Measurements from ENCODE around the gene TBX19. TPM values are rescaled to one million over a fixed set of nuclear protein-coding genes. Genes with fewer than 3 reads are reported as not detected.

Gene TBX19
- total RNA-seq, 2 donors from 2014 or later: 2.2 to 2.5 TPM

DNA sequence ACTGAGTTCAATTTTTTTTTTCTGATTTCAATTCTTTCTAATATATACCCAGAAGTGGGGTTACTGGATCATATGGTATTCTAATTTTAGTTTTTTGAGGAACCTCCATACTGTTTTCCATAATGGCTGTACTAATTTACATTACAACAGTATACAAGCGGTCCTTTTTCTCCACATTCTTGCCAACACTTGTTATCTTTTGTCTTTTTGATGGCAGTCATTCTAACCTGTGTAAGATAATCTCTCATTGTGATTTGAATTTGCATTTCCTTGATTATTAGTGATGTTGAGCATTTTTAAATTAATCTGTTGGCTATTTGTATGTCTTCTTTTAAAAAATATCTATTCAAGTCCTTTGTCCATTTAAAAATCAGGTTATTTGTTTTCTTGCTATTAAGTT is 21.1 kb upstream of the TBX19 start:
- Mint-ChIP-seq H3K4me1 (peaks cover 7% of the 10 kb centered on the region), H3K27me3 (ENCODE audit: insufficient read depth) (no peaks in the 10 kb centered on the region)

DNA sequence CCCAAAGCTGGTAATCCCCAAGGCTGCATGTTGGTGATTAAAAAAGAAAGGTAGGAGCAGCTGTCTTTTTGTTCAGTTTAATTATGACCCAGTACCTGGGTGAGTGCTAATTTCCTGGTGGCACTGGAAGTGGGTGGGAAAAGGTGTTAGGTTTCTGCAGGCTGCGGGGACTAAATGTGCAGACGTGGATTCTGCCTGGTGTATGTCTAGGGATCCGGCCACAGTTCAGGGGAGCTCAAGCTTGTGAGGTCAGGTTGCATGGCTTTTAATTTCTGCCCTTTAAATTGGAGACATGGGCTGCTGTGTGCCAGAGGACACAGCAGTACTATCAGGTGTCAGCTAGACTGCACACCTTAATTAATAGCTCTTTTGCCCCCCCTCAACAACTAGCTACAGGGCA is 20.3 kb upstream of the TBX19 start:
- Mint-ChIP-seq H3K4me3 (no peak overlapping the region), H3K4me1 (peaks cover 7% of the 10 kb centered on the region), H3K27ac (no peak overlapping the region), H3K36me3 (ENCODE audit: low read depth) (peaks cover 56% of the 10 kb centered on the region), H3K9me3 (peaks cover 25% of the 10 kb centered on the region), H3K27me3 (ENCODE audit: insufficient read depth) (no peaks in the 10 kb centered on the region)
- no peaks in the 10 kb centered on the region for H3K27me3 ChIP-seq (ENCODE audit: control insufficient read depth, insufficient read depth, low read length, poor library complexity, severe bottlenecking)
- H3K4me1 ChIP-seq (ENCODE audit: control insufficient read depth, insufficient read depth, low read length): no peaks in the 10 kb centered on the region
- TF ChIP-seq, protein P1, sequence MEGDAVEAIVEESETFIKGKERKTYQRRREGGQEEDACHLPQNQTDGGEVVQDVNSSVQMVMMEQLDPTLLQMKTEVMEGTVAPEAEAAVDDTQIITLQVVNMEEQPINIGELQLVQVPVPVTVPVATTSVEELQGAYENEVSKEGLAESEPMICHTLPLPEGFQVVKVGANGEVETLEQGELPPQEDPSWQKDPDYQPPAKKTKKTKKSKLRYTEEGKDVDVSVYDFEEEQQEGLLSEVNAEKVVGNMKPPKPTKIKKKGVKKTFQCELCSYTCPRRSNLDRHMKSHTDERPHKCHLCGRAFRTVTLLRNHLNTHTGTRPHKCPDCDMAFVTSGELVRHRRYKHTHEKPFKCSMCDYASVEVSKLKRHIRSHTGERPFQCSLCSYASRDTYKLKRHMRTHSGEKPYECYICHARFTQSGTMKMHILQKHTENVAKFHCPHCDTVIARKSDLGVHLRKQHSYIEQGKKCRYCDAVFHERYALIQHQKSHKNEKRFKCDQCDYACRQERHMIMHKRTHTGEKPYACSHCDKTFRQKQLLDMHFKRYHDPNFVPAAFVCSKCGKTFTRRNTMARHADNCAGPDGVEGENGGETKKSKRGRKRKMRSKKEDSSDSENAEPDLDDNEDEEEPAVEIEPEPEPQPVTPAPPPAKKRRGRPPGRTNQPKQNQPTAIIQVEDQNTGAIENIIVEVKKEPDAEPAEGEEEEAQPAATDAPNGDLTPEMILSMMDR (conservative IDR thresholded peaks at IDR 0.05): no peak
- 88 to 96% methylated on average over 3 of the region's 3 CpGs for WGBS, 2 experiments (ENCODE audit: insufficient coverage in 1 of 2, insufficient read length in 1 of 2)
- H3K36me3 ChIP-seq (ENCODE audit: control insufficient read depth, insufficient read depth, low read length): peaks cover 18% of the 10 kb centered on the region
- H3K27ac ChIP-seq (ENCODE audit: low read depth, low read length): no peak overlapping the region
- no peak overlapping the region for H3K4me3 ChIP-seq (ENCODE audit: low read length)
- no peak overlapping the region for H3K9ac ChIP-seq (ENCODE audit: extremely low read depth, low read length, poor library complexity, severe bottlenecking)
- DNase-seq: no peak
- peaks cover 33% of the 10 kb centered on the region for H3K9me3 ChIP-seq (ENCODE audit: control insufficient read depth, low read length)

More for the DNA sequence above, 21.1 kb upstream of the TBX19 start:
- peaks cover 56% of the 10 kb centered on the region for H3K36me3 Mint-ChIP-seq (ENCODE audit: low read depth)
- 100% methylated on average over 1 of the region's 1 CpG for WGBS, 2 experiments (ENCODE audit: insufficient coverage in 1 of 2, insufficient read length in 1 of 2)
- DNase-seq: no peak
- H3K27ac Mint-ChIP-seq: no peak overlapping the region
- H3K27ac ChIP-seq (ENCODE audit: low read depth, low read length): no peak overlapping the region
- H3K36me3 ChIP-seq (ENCODE audit: control insufficient read depth, insufficient read depth, low read length): peaks cover 26% of the 10 kb centered on the region
- H3K4me3 Mint-ChIP-seq: no peak overlapping the region
- TF ChIP-seq, protein P1 (conservative IDR thresholded peaks at IDR 0.05): no peak
- peaks cover 32% of the 10 kb centered on the region for H3K9me3 Mint-ChIP-seq
- no peaks in the 10 kb centered on the region for H3K4me1 ChIP-seq (ENCODE audit: control insufficient read depth, insufficient read depth, low read length)
- H3K9ac ChIP-seq (ENCODE audit: extremely low read depth, low read length, poor library complexity, severe bottlenecking): no peak overlapping the region
- H3K4me3 ChIP-seq (ENCODE audit: low read length): no peak overlapping the region
- H3K27me3 ChIP-seq (ENCODE audit: control insufficient read depth, insufficient read depth, low read length, poor library complexity, severe bottlenecking): no peaks in the 10 kb centered on the region
- peaks cover 41% of the 10 kb centered on the region for H3K9me3 ChIP-seq (ENCODE audit: control insufficient read depth, low read length)

DNA sequence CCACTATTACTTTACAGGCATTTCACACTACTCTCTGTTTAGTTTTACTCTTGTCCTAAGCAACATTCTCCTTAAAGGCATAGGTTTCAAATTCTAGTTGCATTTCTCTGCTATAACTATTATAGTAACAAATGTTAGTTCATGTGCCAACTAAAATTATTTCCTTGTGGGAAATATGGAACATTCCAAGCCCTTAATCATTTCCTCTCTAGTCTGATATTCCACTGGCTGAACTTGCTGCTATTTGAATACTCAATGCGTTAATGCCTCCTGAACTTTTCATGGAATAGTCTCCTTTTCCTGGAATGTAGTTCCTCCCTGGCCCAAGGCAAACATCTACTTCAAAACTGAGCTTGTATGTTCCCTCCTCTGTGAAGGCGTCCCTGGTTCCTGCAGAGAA is 19.3 kb upstream of the TBX19 start:
- no peak overlapping the region for H3K27ac ChIP-seq (ENCODE audit: low read depth, low read length)
- no peak overlapping the region for H3K9ac ChIP-seq (ENCODE audit: extremely low read depth, low read length, poor library complexity, severe bottlenecking)
- TF ChIP-seq, protein P1 (conservative IDR thresholded peaks at IDR 0.05): no peak
- Mint-ChIP-seq H3K27me3 (ENCODE audit: insufficient read depth) (no peaks in the 10 kb centered on the region), H3K9me3 (peaks cover 16% of the 10 kb centered on the region), H3K36me3 (ENCODE audit: low read depth) (peaks cover 47% of the 10 kb centered on the region), H3K4me1 (peaks cover 7% of the 10 kb centered on the region), H3K27ac (no peak overlapping the region), H3K4me3 (no peak overlapping the region)
- H3K9me3 ChIP-seq (ENCODE audit: control insufficient read depth, low read length): peaks cover 23% of the 10 kb centered on the region
- WGBS, 2 experiments (ENCODE audit: insufficient coverage in 1 of 2, insufficient read length in 1 of 2): 94 to 100% methylated on average over 1 to 2 of the region's 2 CpGs
- no peaks in the 10 kb centered on the region for H3K4me1 ChIP-seq (ENCODE audit: control insufficient read depth, insufficient read depth, low read length)
- H3K4me3 ChIP-seq (ENCODE audit: low read length): no peak overlapping the region
- H3K27me3 ChIP-seq (ENCODE audit: control insufficient read depth, insufficient read depth, low read length, poor library complexity, severe bottlenecking): no peaks in the 10 kb centered on the region
- DNase-seq: no peak
- peaks cover 8% of the 10 kb centered on the region for H3K36me3 ChIP-seq (ENCODE audit: control insufficient read depth, insufficient read depth, low read length)

All from endodermal cell (in vitro differentiated cells).